ENCODE results near the gene TTR. TPM values are rescaled to one million over a fixed set of nuclear protein-coding genes. Genes with fewer than 3 reads are reported as not detected.

Gene TTR
- total and polyA plus RNA-seq, 2 of the 13 experiments (the other 11 are each of a cell fraction or from before 2014, with no cell fraction given) = 91.3 to 496 TPM

- TF ChIP-seq GABPA (IDR thresholded peaks at IDR 0.05; ENCODE audit: low read depth, low read length) = no peak
- TF ChIP-seq GABPA (CRISPR knock-in tag; IDR thresholded peaks at IDR 0.05; ENCODE audit: low read depth) = 0 out of 2 replicates have a peak, but pooled peaks have one; percentile 15
- no peak for TF ChIP-seq HOXA5 (CRISPR knock-in tag; IDR thresholded peaks at IDR 0.05)
- TF ChIP-seq MBNL3 (CRISPR knock-in tag; conservative IDR thresholded peaks at IDR 0.05) = no peak
- no peak for TF ChIP-seq KDM2A (CRISPR knock-in tag; IDR thresholded peaks at IDR 0.05; ENCODE audit: borderline replicate concordance, low read depth)
- no peak for TF ChIP-seq PHF5A (CRISPR knock-in tag; IDR thresholded peaks at IDR 0.05; ENCODE audit: low read depth, unreplicated experiment)
- no peak for TF ChIP-seq EZH2 (conservative IDR thresholded peaks at IDR 0.05; ENCODE audit: low read depth, low read length)
- TF ChIP-seq KLF15 (CRISPR knock-in tag; IDR thresholded peaks at IDR 0.05; ENCODE audit: borderline replicate concordance) = no peak
- TF ChIP-seq ZSCAN25 (CRISPR knock-in tag; IDR thresholded peaks at IDR 0.05) = no peak
- TF ChIP-seq NBN (conservative IDR thresholded peaks at IDR 0.05) = no peak
- TF ChIP-seq ONECUT2 (CRISPR knock-in tag; IDR thresholded peaks at IDR 0.05) = no peak
- no peak for TF ChIP-seq NFE2 (CRISPR knock-in tag; IDR thresholded peaks at IDR 0.05)
Observed at GRCh38 chr18:31566576-31567306, 24.9 kb upstream of the TTR start (continued).

- FAIRE-seq (no peak), ATAC-seq (no peak), DNase-seq (ENCODE audit: low spot score) (no peak)
- in situ Hi-C loops (cut with HindIII; ENCODE audit: extremely low pct_ligation_motif_present, low pct_unique_long_range_greater_than_20kb) = no loop called here
- Histone ChIP-seq H3K36me3 (replicated peaks in 1 of 2; ENCODE audit: control insufficient read depth in 1 of 2, insufficient read depth in 2 of 2, low read length in 2 of 2) (no peaks in the 10 kb centered on the region), H3K4me1 (ENCODE audit: insufficient read depth, low read length) (peaks cover 53% of the 10 kb centered on the region), H3K4me2 (ENCODE audit: low read depth, low read length) (peak overlapping the region; percentile 53), H3K9me3 (ENCODE audit: low read length) (no peaks in the 10 kb centered on the region), H2AFZ (ENCODE audit: low read length) (peak overlapping the region; percentile 70), H3K27me3 (ENCODE audit: control insufficient read depth in 1 of 2, insufficient read depth in 2 of 2, low read length in 2 of 2) (no peaks in the 10 kb centered on the region), H3K4me3 (replicated peaks in 1 of 3; ENCODE audit: insufficient read depth in 1 of 3, low read depth in 2 of 3, low read length in 3 of 3) (no peak overlapping the region), H3K9ac (ENCODE audit: insufficient read depth, low read depth, low read length) (no peak overlapping the region), H3K79me2 (ENCODE audit: insufficient read depth, low read length) (no peaks in the 10 kb centered on the region), H3K27ac (ENCODE audit: extremely low read length, insufficient read depth, low read length) (no peak overlapping the region), H4K20me1 (ENCODE audit: insufficient read depth, low read length) (no peaks in the 10 kb centered on the region)
- 71% methylated on average over 7 of the region's 9 CpGs for WGBS (ENCODE audit: low lambda C conversion rate)
- BruUV-seq (replicated peaks) = no TSS peak
- intact Hi-C loops (cut with micrococcal nuclease; ENCODE audit: unreplicated experiment) = no loop called here
- POLR2A ChIA-PET = interaction anchor here (1.2 to 1.3 kb wide), 3 partner anchors 15 to 39 kb away, joined by 3 to 11 read pairs (median 9); partner anchors contain the start of gene TTR
- CTCF ChIA-PET (ENCODE audit: low intra/inter-chr PET ratio, low total read pairs) = no interaction called here
- TF ChIP-seq MTERF4 (CRISPR knock-in tag; IDR thresholded peaks at IDR 0.05) = no peak
- peak; percentile 19; the same call in 1 of the 2 replicates for TF ChIP-seq ZNF687 (CRISPR knock-in tag; IDR thresholded peaks at IDR 0.05)
- TF ChIP-seq KAT2B (IDR thresholded peaks at IDR 0.05; ENCODE audit: borderline replicate concordance, low read depth, low read length) = no peak
- TF ChIP-seq ZNF567 (CRISPR knock-in tag; IDR thresholded peaks at IDR 0.05; ENCODE audit: borderline replicate concordance) = no peak
- no peak for TF ChIP-seq SIN3A (IDR thresholded peaks at IDR 0.05; ENCODE audit: borderline replicate concordance, low read depth, low read length)
- no peak for TF ChIP-seq MATR3 (CRISPR knock-in tag; IDR thresholded peaks at IDR 0.05)
Observed at GRCh38 chr18:31572368-31572767, 19.3 kb upstream of the TTR start.

Measured in HepG2 (cell line).